ENCODE data around the gene ARHGAP23. TPM values are rescaled to one million over a fixed set of nuclear protein-coding genes. Genes with fewer than 3 reads are reported as not detected.

The ARHGAP23 gene
- total and polyA plus RNA-seq, 10 of the 15 experiments (the other 5 are each of a cell fraction or from before 2014, with no cell fraction given) = 0.23 to 5.8 (median 2.1) TPM

DNA sequence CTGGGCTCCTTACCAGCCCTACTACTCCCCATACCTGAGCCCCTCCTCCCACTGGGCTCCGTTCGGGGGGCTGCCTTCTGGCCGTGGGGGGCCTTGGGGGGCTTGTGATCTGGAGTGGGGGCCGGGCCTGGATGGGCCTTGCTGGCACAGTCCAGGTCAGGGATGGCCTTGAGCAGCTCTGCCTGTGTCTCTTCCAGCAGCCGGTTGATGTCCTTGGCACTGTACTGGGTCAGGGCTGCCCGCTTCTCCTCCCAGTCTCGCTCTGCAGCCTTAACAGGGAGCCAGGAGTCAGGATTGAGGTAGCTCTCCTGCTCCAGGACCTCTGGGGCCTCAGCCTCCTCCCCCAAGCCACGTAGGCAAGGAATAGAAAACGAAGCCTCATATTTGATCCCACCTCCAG is 122.9 kb downstream of the ARHGAP23 start (continued):
- TF ChIP-seq, protein P1, sequence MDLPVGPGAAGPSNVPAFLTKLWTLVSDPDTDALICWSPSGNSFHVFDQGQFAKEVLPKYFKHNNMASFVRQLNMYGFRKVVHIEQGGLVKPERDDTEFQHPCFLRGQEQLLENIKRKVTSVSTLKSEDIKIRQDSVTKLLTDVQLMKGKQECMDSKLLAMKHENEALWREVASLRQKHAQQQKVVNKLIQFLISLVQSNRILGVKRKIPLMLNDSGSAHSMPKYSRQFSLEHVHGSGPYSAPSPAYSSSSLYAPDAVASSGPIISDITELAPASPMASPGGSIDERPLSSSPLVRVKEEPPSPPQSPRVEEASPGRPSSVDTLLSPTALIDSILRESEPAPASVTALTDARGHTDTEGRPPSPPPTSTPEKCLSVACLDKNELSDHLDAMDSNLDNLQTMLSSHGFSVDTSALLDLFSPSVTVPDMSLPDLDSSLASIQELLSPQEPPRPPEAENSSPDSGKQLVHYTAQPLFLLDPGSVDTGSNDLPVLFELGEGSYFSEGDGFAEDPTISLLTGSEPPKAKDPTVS (IDR thresholded peaks at IDR 0.05; ENCODE audit: low read depth, low read length) = no peak
- no peak for TF ChIP-seq CREB1 (IDR thresholded peaks at IDR 0.05; ENCODE audit: low read depth)

DNA sequence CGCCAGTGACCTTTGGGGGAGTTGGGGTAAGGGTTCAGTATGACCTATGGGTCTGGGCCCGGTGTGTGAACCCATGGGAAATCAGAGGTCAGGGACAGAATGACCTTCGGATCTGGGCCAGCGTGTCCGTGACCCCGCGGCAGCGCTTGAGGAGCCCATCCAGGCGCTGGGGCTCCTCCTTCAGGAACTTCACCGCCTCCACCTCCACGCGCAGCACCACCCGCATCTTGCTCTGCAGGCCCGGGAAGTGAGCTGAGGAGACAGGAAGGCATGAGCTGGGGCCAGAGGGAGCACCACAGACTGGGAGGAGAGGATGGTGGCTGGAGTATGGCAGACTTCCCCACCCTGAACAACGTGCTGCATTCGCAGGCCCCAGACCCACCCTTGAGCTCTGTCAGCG is 124.1 kb downstream of the ARHGAP23 start:
- Histone ChIP-seq H3K4me3 (no peak overlapping the region), H3K4me2 (ENCODE audit: control insufficient read depth, insufficient read depth) (no peak overlapping the region), H3K27ac (ENCODE audit: control insufficient read depth, insufficient read depth) (no peak overlapping the region), H3K27me3 (replicated peaks in 1 of 2; ENCODE audit: control insufficient read depth in 2 of 2, insufficient read depth in 2 of 2, low read length in 1 of 2) (no peaks in the 10 kb centered on the region), H3K36me3 (ENCODE audit: control insufficient read depth in 2 of 2, insufficient read depth in 2 of 2, low read length in 1 of 2) (no peaks in the 10 kb centered on the region), H4K20me1 (ENCODE audit: control insufficient read depth, insufficient read depth) (no peaks in the 10 kb centered on the region), H3K9ac (ENCODE audit: control insufficient read depth, insufficient read depth, low read length) (no peak overlapping the region), H2AFZ (ENCODE audit: control insufficient read depth, low read depth, low read length) (no peak overlapping the region), H3K79me2 (ENCODE audit: control insufficient read depth, insufficient read depth, low read length) (no peaks in the 10 kb centered on the region), H3K9me3 (replicated peaks; ENCODE audit: control insufficient read depth, insufficient read depth, low read length) (no peaks in the 10 kb centered on the region), H3K4me1 (ENCODE audit: control insufficient read depth, insufficient read depth, low read length) (peaks cover 3% of the 10 kb centered on the region; the same call in 1 of the 2 replicates)
- DNase-seq (ENCODE audit: low read depth, low spot score) = no peak
- no peak for TF ChIP-seq RBBP5 (conservative IDR thresholded peaks at IDR 0.05)
- TF ChIP-seq STAT3 (IDR thresholded peaks at IDR 0.05; ENCODE audit: low read depth, low read length) = no peak
- no peak for TF ChIP-seq IKZF1 (conservative IDR thresholded peaks at IDR 0.05)
- TF ChIP-seq HDAC6 (IDR thresholded peaks at IDR 0.05; ENCODE audit: unreplicated experiment) = no peak
- no peak for TF ChIP-seq ZSCAN29 (IDR thresholded peaks at IDR 0.05)
- TF ChIP-seq IKZF2 (IDR thresholded peaks at IDR 0.05) = no peak
- TF ChIP-seq CHD4 (IDR thresholded peaks at IDR 0.05) = no peak
- TF ChIP-seq, protein P2, sequence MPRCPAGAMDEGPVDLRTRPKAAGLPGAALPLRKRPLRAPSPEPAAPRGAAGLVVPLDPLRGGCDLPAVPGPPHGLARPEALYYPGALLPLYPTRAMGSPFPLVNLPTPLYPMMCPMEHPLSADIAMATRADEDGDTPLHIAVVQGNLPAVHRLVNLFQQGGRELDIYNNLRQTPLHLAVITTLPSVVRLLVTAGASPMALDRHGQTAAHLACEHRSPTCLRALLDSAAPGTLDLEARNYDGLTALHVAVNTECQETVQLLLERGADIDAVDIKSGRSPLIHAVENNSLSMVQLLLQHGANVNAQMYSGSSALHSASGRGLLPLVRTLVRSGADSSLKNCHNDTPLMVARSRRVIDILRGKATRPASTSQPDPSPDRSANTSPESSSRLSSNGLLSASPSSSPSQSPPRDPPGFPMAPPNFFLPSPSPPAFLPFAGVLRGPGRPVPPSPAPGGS (IDR thresholded peaks at IDR 0.05; ENCODE audit: borderline replicate concordance, insufficient read depth, low read depth, low read length, poor library complexity, severe bottlenecking) = no peak
- no peak for TF ChIP-seq YBX1 (IDR thresholded peaks at IDR 0.05)
- no peak for TF ChIP-seq CHD1 (IDR thresholded peaks at IDR 0.05; ENCODE audit: low read depth, low read length)
- intact Hi-C loops (cut with micrococcal nuclease; ENCODE audit: unreplicated experiment) (no loop called here), in situ Hi-C loops (cut with MboI) (no loop called here)
- ChIA-PET POLR2A (no interaction called here), SMC1A (ENCODE audit: uncharacterized antibody, unreplicated experiment) (interaction anchor here (9.3 kb wide), 1 partner anchor 113 kb away, joined by 227 read pairs; no protein-coding TSS in a partner anchor), CTCF (interaction anchor here (4.7 to 10.9 kb wide), 2 partner anchors 31 to 113 kb away, joined by 38 to 492 read pairs; no protein-coding TSS in a partner anchor), RAD21 (ENCODE audit: unreplicated experiment) (no interaction called here)
- 74% methylated on average over 16 of the region's 17 CpGs for WGBS (ENCODE audit: insufficient coverage, insufficient replicate concordance, low lambda C conversion rate, missing lambda C conversion rate)
- FAIRE-seq = no peak
- BruUV-seq (replicated peaks) = no TSS peak
- ATAC-seq = no peak
